ENCODE results near the gene ARCN1. TPM values are rescaled to one million over a fixed set of nuclear protein-coding genes. Genes with fewer than 3 reads are reported as not detected.

ARCN1 gene
- total and polyA plus RNA-seq, 8 donors = 22.0 to 115 (median 60.1) TPM

DNA sequence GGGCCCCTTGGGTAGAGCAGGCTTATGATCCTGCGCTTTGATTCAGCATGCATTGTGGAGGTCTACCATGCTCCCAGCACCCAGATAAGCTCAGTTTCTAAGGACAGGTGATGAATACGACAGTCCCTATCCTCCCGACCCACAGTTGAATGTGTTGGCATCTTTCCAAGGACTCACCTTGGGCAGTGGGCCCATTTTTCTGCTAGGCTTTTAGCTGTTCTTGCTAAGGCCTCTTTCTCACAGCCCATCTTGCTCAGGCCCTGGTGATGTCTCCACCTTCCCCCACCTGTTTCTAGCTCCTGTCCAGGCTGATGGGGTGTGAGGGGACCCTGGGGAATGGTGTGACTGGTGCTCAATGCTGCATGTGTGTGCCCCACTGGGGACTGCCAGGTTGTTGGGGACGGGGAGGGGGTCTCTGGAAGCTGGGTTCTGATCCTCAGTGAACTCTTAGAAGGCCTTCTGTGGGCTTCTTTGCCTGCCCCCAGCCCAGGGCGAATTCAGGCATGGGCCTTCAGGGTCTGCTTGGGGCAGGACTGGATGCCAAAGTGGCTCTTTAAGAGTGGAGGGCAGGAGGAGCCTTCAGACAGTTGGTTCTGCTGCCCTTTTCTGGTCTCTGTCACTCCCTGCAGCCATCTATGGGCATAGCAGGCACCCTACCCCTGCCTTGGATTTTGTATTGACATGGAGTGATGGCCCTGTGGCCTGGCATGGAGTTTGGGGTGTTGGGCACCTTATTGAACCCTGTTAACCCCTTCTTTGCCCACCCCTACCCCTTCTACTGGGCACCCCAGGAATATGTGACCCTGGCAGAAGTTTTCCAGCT is 68.3 kb downstream of the ARCN1 start:
- no peak for DNase-seq
- H3K4me1 ChIP-seq = peaks cover 5 to 36% (median 22%) of the 10 kb centered on the region in 4 donors
- no peaks in the 10 kb centered on the region for H3K9me3 ChIP-seq
- no peaks in the 10 kb centered on the region for H3K27me3 ChIP-seq
- TF ChIP-seq POLR2AphosphoS5 (IDR thresholded peaks at IDR 0.05) (no peak), EP300 (IDR thresholded peaks at IDR 0.05) (no peak), POLR2A (IDR thresholded peaks at IDR 0.05) (no peak)
- TF ChIP-seq, protein P1, sequence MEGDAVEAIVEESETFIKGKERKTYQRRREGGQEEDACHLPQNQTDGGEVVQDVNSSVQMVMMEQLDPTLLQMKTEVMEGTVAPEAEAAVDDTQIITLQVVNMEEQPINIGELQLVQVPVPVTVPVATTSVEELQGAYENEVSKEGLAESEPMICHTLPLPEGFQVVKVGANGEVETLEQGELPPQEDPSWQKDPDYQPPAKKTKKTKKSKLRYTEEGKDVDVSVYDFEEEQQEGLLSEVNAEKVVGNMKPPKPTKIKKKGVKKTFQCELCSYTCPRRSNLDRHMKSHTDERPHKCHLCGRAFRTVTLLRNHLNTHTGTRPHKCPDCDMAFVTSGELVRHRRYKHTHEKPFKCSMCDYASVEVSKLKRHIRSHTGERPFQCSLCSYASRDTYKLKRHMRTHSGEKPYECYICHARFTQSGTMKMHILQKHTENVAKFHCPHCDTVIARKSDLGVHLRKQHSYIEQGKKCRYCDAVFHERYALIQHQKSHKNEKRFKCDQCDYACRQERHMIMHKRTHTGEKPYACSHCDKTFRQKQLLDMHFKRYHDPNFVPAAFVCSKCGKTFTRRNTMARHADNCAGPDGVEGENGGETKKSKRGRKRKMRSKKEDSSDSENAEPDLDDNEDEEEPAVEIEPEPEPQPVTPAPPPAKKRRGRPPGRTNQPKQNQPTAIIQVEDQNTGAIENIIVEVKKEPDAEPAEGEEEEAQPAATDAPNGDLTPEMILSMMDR (IDR thresholded peaks at IDR 0.05) = no peak
- H3K4me3 ChIP-seq = no peak overlapping the region
- peaks cover 32 to 93% (median 78%) of the 10 kb centered on the region in 4 donors for H3K36me3 ChIP-seq
- 62 to 74% (median 70%) methylated on average over 5 of the region's 5 CpGs for WGBS, 5 donors
- intact Hi-C loops (cut with DNase I; ENCODE audit: low total_unique reads) = no loop called here
- H3K27ac ChIP-seq = no peak overlapping the region

DNA sequence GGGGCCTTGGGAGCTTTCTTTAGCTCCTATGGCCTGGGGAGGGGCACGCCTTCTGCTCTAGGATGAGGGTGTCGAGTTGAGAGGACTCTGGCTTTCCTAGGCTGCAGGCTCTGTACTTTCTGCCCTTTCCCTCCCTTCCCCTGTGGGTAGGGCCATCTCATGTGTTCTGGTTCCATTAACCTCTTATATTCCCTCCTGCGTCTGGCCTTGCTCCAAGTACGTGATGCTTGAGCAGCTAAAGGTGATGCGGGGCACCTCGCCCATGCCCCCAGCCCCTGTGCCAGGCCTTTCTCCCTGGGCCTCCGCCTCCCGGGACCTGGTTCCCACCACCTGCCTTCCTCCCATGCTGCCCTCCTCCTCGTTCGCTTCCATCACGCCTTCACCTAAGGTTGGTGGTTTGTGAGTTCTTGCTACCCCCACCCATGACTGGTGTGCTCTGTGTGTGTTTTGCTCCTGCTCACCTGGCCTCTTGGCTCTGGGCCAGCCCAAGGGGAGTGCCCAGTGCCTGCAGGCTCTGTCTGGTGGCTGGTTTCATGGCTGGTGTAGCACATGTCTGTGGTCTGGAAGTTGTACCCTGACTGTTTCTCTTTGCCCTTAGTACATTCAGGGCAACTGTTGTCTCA is 69.3 kb downstream of the ARCN1 start:
- DNase-seq = peak; percentile 88 to 92
- peaks cover 5 to 27% (median 18%) of the 10 kb centered on the region in 4 donors for H3K4me1 ChIP-seq
- H3K27me3 ChIP-seq = no peaks in the 10 kb centered on the region
- WGBS, 5 donors = 38 to 68% (median 55%) methylated on average over 11 of the region's 11 CpGs
- no peaks in the 10 kb centered on the region for H3K9me3 ChIP-seq
- peaks cover 36 to 90% (median 83%) of the 10 kb centered on the region in 4 donors for H3K36me3 ChIP-seq
- H3K4me3 ChIP-seq = no peak overlapping the region
- TF ChIP-seq POLR2A (IDR thresholded peaks at IDR 0.05) (no peak), POLR2AphosphoS5 (IDR thresholded peaks at IDR 0.05) (no peak), EP300 (IDR thresholded peaks at IDR 0.05) (no peak)
- TF ChIP-seq, protein P1 (IDR thresholded peaks at IDR 0.05) = no peak
- intact Hi-C loops (cut with DNase I; ENCODE audit: low total_unique reads) = no loop called here
- H3K27ac ChIP-seq = no peak overlapping the region

DNA sequence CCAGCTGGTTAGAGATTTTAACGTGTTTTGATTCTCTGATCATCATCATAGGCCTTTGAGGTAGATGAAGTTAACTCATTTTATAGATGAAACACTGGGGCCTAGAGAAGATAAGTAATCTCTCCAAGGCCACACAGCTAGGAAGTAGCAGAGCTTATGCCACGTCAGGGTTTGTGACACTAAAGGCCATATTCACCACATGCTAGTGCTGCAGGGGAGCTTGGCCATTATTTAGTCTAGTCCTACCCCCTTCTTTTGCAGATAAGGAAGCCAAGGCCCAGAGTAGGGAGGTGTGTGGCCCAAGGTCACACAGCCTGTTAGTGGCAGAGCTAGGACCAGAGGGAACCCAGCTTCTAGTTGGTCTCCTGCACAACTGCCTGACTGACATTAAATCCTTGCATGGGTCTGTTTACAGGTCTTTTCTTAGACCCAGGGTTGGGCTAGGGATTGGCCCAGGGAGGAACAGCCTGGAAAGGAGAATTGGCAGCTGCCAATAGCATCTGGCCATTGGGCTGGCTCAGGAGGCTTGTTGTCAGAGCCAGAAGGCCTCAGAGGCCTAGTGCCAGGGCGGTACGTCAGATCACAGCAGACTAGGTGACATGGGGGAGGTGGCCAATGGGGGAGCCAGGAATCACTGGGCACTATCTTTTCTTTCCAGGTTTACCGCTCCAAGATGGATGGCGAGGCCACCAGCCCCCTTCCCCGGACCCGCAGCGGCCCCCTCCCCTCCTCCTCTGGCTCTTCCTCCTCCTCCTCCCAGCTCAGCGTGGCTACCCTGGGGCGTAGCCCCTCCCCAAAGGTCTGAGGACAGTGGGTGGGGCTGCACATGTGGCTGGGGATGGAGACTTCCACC is 71.2 kb downstream of the ARCN1 start:
- peaks cover 5 to 23% (median 18%) of the 10 kb centered on the region in 4 donors for H3K4me1 ChIP-seq
- intact Hi-C loops (cut with DNase I; ENCODE audit: low total_unique reads) = no loop called here
- no peaks in the 10 kb centered on the region for H3K27me3 ChIP-seq
- no peaks in the 10 kb centered on the region for H3K9me3 ChIP-seq
- TF ChIP-seq POLR2AphosphoS5 (IDR thresholded peaks at IDR 0.05) = no peak
- H3K4me3 ChIP-seq = no peak overlapping the region
- 67 to 79% (median 76%) methylated on average over 5 to 11 of the region's 11 CpGs for WGBS, 5 donors
- H3K36me3 ChIP-seq = peaks cover 38 to 95% (median 94%) of the 10 kb centered on the region in 4 donors
- no peak for DNase-seq
- H3K27ac ChIP-seq = peak overlapping the region in 1 of 5 donors; percentile 7

DNA sequence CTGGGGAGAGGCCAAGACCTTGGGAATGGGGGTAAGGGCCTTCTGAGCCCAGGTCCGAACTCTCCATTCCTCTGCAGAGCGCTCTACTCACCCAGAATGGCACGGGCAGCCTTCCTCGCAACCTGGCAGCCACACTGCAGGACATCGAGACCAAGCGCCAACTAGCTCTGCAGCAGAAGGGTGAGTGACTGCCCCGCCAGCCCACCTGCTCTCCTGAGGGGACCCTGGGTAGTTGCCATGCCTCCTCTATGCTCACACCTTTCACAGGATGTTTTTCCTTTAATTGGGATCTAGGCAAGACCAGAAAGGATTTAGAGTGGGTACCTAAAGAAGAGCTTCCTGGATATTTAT is 71.8 kb downstream of the ARCN1 start:
- Histone ChIP-seq H3K4me3 (no peak overlapping the region), H3K4me1 (peaks cover 5 to 23% (median 18%) of the 10 kb centered on the region in 4 donors), H3K27ac (no peak overlapping the region), H3K9me3 (no peaks in the 10 kb centered on the region), H3K36me3 (peaks cover 44 to 95% (median 95%) of the 10 kb centered on the region in 4 donors), H3K27me3 (no peaks in the 10 kb centered on the region)
- TF ChIP-seq POLR2AphosphoS5 (IDR thresholded peaks at IDR 0.05) = no peak
- TF ChIP-seq, protein P1 (IDR thresholded peaks at IDR 0.05) = no peak
- TF ChIP-seq POLR2A (IDR thresholded peaks at IDR 0.05) = no peak
- TF ChIP-seq EP300 (IDR thresholded peaks at IDR 0.05) = no peak
- intact Hi-C loops (cut with DNase I; ENCODE audit: low total_unique reads) = no loop called here
- DNase-seq = no peak
- 90 to 100% (median 94%) methylated on average over 3 to 7 of the region's 7 CpGs for WGBS, 5 donors
